Osteocyte (in vitro differentiated cells): Measurements from ENCODE around the gene PTPRK. TPM values are rescaled to one million over a fixed set of nuclear protein-coding genes. Genes with fewer than 3 reads are reported as not detected.
A peak's percentile ranks its signal among the peaks of the same experiment; 100 is the strongest.
"Not testable (repeated sequence)": the region's sequence is repeated elsewhere in the genome, so short reads cannot be mapped to it uniquely, and the experiment has no call there.

Source experiments
- DNase-seq: peaks from one replicate; pipeline ENCODE4 v3.0.0; 2021; ENCODE audit warnings: mixed read lengths; ENCODE audit not compliant: unreplicated experiment; ENCODE audit errors: extremely low spot score
- H3K27ac Mint-ChIP-seq: one replicate; pipeline ENCODE4 v1.8.0; 2021; ENCODE audit warnings: mild to moderate bottlenecking, mixed read lengths; ENCODE audit not compliant: unreplicated experiment
- H3K27me3 Mint-ChIP-seq: one replicate; pipeline ENCODE4 v1.8.0; 2021; ENCODE audit warnings: mixed read lengths; ENCODE audit not compliant: unreplicated experiment
- H3K36me3 Mint-ChIP-seq: one replicate; pipeline ENCODE4 v1.8.0; 2021; ENCODE audit warnings: mixed read lengths; ENCODE audit not compliant: unreplicated experiment
- H3K4me1 Mint-ChIP-seq: one replicate; pipeline ENCODE4 v1.8.0; 2021; ENCODE audit warnings: mixed read lengths; ENCODE audit not compliant: unreplicated experiment
- H3K4me3 Mint-ChIP-seq: one replicate; pipeline ENCODE4 v1.8.0; 2021; ENCODE audit warnings: mild to moderate bottlenecking, moderate library complexity, mixed read lengths; ENCODE audit not compliant: unreplicated experiment
- H3K9me3 Mint-ChIP-seq: one replicate; pipeline ENCODE4 v1.8.0; 2021; ENCODE audit warnings: mixed read lengths; ENCODE audit not compliant: unreplicated experiment
- CTCF ChIP-seq: fragments of 200-600 bp; sonication (generic); IDR thresholded peaks from 2 replicates; pipeline ENCODE4 v1.5.0; 2021; ENCODE audit warnings: antibody characterized with exemption, mild to moderate bottlenecking, moderate library complexity
- total RNA-seq: library from RNA; stranded (reverse); gene quantifications from 2 replicates; pipeline ENCODE4 v1.2.1, GENCODE V29; 2021

The PTPRK gene
- total RNA-seq, 1 donor from 2014 or later, result 130 TPM

GRCh38 chr6:128487055-128487454, 33.3 kb downstream of the PTPRK start:
- H3K36me3 Mint-ChIP-seq, result peaks cover 20% of the 10 kb centered on the region
- DNase-seq, result no peak
- H3K4me3 Mint-ChIP-seq, result no peak overlapping the region
- no peaks in the 10 kb centered on the region for H3K27me3 Mint-ChIP-seq
- no peaks in the 10 kb centered on the region for H3K9me3 Mint-ChIP-seq
- H3K27ac Mint-ChIP-seq, result no peak overlapping the region
- H3K4me1 Mint-ChIP-seq, result peaks cover 35% of the 10 kb centered on the region
- peak; percentile 37 for TF ChIP-seq CTCF

- H3K9me3 Mint-ChIP-seq, H3K27ac Mint-ChIP-seq, H3K27me3 Mint-ChIP-seq, DNase-seq, H3K4me3 Mint-ChIP-seq: not testable (repeated sequence)
- Mint-ChIP-seq H3K4me1 (peaks cover 30% of the 10 kb centered on the region), H3K36me3 (peaks cover 20% of the 10 kb centered on the region)
Measured at GRCh38 chr6:128486580-128486979, 33.8 kb downstream of the PTPRK start.

- Mint-ChIP-seq H3K27ac (no peak overlapping the region), H3K27me3 (no peaks in the 10 kb centered on the region), H3K36me3 (peaks cover 8% of the 10 kb centered on the region), H3K4me1 (peaks cover 31% of the 10 kb centered on the region), H3K9me3 (no peaks in the 10 kb centered on the region), H3K4me3 (no peak overlapping the region)
- DNase-seq, result no peak
- no peak for TF ChIP-seq CTCF
Measured at GRCh38 chr6:128483472-128484135, 36.8 kb downstream of the PTPRK start.

GRCh38 chr6:128482642-128483041, 37.8 kb downstream of the PTPRK start:
- H3K4me1 Mint-ChIP-seq, result peaks cover 40% of the 10 kb centered on the region
- TF ChIP-seq CTCF, result no peak

GRCh38 chr6:128479991-128480390, 40.4 kb downstream of the PTPRK start:
- Mint-ChIP-seq H3K27ac (peak overlapping the region; percentile 33), H3K4me3 (no peak overlapping the region), H3K9me3 (no peaks in the 10 kb centered on the region), H3K27me3 (no peaks in the 10 kb centered on the region), H3K36me3 (no peaks in the 10 kb centered on the region), H3K4me1 (peaks cover 54% of the 10 kb centered on the region)
- no peak for DNase-seq
- no peak for TF ChIP-seq CTCF

More at GRCh38 chr6:128482642-128483041, 37.8 kb downstream of the PTPRK start:
- DNase-seq, result no peak
- H3K4me3 Mint-ChIP-seq, result no peak overlapping the region
- H3K27me3 Mint-ChIP-seq, result no peaks in the 10 kb centered on the region
- no peaks in the 10 kb centered on the region for H3K9me3 Mint-ChIP-seq
- H3K27ac Mint-ChIP-seq, result no peak overlapping the region
- H3K36me3 Mint-ChIP-seq, result peaks cover 7% of the 10 kb centered on the region
